HT1080 (cell line): ENCODE measurements around the gene DMD. TPM values are rescaled to one million over a fixed set of nuclear protein-coding genes. Genes with fewer than 3 reads are reported as not detected.

ENCODE experiments used
- DNase-seq: peaks from one replicate; pipeline ENCODE4 v3.0.0-alpha.2; 2015; ENCODE audit warnings: low read depth
- total RNA-seq: library from RNA; depleted of rRNA; stranded (reverse); fragments of >200 nt; shearing (Covaris generic); gene quantifications from 2 replicates; pipeline ENCODE4 v1.2.3, GENCODE V29; 2014

DMD gene
- total RNA-seq, 1 experiment from 2014 or later: 4.0 TPM

- no peak for DNase-seq
Measured at GRCh38 chrX:32514986-32515385, 696.4 kb downstream of the DMD start.

- DNase-seq: no peak
Measured at GRCh38 chrX:32501606-32502005, 709.7 kb downstream of the DMD start.

DNA sequence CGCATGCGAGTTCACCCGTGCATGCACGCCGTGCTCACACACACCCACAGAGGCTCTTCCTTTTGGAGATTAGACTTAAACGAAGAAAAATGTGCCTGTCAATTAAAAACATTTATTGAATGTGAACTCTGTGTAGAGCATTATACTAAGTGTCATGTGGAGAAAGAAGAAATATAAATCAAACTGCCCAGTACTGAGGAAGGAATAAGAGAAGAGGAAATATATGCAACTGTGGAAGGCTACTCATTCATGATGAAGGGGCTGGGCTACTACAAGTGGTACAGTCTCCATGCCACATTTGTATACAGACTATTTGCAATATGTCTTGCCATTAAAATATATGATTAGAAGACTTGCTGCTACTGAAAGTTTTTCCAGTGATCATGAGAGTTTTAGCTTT, 714.7 kb downstream of the DMD start:
- DNase-seq: no peak

GRCh38 chrX:32495855-32496254, 715.5 kb downstream of the DMD start:
- no peak for DNase-seq

GRCh38 chrX:32489125-32489524, 722.2 kb downstream of the DMD start:
- DNase-seq: no peak

- DNase-seq: no peak
Measured at GRCh38 chrX:32483534-32484136, 727.7 kb downstream of the DMD start.

- DNase-seq: no peak
Measured at GRCh38 chrX:32480019-32480418, 731.3 kb downstream of the DMD start.

DNA sequence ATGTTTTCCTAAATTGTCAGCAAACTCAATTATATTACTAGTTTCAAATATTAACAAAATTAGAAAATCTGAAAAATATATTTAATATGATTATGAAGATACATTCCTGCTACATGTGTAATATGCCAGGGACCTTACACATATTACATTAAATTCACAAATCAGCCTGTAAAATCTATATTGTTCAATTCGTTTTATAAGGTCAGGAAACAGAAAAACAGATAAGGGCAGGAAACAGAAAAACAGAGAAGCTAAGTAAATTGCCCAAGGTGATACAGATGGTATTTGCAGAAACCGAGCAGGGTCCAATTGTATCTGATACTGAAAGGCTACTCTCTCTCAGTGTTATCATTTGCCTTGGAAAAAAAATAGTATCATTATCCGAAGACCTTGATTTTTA, 739.0 kb downstream of the DMD start:
- no peak for DNase-seq

DNA sequence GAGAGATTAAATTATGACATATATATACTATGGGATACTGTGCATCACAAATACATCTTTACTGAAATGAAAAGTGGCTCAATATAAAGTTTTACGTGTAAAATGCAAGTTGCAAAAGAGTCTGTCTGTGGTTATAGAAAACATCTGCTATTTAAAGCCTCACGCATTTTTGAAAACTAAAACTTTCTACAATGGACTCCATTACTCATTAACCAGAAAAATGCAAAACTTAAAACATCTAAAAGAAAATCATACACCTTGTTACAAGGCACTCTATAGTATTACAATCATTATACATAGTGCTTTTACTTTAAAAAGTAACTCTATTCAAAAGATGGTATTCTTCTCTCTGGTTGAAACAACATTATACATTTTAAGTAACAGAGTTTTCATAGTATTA, 755.6 kb downstream of the DMD start:
- no peak for DNase-seq

DNA sequence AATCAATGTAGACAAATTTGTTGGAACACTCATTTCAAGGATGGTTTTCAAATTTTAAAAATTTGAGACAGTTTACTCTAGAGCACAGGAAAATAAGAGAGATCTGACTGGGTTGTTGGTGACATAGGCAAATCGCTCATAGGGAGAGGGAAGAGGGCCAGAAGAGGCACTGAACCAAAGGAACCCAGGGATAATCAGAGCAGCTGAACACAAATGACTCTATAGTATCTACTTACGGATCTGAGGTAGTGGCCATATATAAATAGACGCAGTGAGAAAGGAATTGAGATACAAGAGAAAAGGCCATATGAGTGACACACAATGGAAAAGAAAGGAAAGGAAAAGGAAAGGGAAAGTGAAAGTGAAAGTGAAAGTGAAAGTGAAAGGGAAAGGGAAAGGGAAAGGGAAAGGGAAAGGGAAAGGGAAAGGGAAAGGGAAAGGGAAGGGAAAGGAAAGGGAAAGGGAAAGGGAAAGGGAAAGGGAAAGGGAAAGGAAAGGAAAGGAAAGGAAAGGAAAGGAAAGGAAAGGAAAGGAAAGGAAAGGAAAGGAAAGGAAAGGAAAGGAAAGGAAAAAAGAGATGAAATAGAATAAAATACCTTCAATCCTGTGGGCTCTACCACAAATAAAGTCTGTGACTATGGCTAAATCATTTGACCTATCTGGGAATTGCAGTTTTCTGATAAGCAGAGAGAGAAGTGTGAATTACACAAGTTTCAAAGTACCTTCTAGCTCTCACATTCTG, 759.2 kb downstream of the DMD start:
- DNase-seq: no peak

DNA sequence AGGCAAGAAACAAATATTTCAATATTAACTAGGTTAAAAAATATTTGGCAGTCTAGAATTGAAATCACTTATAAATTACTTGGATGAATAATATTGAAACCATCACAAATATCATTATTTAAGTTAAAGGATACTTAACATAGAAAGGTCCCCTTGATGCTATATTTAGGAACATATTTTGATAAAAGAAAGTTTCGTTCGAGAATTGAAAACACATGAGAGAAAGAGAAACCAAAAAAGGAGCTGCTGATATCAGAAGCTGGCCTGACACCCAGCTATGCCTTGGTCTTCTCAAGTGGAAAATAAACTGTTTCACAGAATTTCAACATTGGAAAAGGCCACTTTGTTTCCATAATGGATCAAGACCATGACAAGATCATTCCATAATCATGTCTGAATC, 762.4 kb downstream of the DMD start:
- DNase-seq: no peak

DNA sequence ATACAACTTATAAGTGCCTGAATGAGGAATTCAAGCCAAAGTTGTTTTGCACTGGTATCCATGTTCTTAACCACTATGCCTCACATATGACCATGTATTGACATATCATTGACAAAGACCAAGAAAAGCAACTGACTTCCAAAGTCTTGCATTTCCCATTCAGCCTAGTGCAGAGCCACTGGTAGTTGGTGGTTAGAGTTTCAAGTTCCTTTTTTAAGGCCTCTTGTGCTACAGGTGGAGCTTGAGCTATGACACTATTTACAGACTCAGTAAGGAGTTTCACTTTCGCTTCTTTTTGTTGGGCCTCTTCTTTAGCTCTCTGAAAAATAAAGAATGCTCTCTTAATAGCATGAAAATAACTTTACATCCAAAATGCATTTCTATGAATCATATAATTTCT, 763.0 kb downstream of the DMD start:
- peak; percentile 15 for DNase-seq

DNA sequence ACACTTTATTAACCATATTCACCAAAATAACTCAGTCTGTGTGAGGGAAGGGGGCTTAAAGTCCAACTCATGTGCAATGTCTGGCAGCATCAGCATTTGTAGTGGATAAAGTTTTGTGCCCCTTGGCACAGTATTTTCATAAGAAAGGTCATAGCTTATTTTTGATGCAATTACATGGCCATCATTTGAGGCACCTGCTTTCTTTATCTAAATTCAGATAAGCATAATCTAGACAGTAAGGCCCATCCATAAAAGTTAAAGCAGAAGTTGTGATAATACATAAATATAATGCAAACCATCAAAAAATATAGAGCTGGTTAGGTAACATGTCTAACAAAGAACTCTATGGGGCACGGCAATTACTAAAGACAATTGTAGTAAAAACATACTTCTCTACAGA, 763.7 kb downstream of the DMD start:
- DNase-seq: no peak

DNA sequence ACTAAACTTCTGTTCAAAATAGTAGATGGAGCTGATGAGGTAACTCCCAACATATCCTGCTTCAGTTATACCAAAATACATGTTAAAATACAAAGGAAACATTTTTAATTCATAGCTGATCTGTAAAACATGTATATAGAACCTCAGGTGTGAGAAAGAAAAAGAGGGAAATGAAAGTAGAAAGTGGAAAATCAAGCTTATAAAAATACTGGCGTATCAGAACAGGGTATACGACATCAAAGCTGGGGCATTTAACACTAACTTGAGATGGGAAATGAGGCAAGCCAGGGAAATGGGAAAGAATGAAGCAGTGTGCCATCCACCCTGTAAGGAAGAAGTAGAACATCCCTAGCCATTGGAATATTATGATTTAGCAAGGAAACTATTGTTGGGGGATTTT, 767.5 kb downstream of the DMD start:
- DNase-seq: no peak

DNA sequence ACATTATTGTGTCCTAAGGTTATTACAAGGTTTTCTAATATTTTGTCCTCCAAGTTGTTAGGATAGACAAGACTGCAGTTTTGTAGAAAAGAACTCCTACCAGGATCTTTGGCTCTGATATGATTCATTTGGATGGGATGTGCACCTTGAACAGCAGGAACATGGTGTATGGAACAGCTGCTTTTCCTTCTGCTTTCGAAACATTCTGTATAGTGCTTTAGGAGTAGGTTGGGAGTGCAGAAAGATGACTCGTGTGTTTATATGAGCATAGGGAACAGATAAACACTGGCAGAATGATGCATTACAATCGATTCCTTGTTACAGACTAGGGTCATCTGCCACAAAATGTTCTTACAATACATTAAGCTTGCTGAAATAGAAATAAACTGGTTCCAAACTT, 790.1 kb downstream of the DMD start:
- no peak for DNase-seq

GRCh38 chrX:32408389-32408788, 803.0 kb downstream of the DMD start:
- DNase-seq: no peak

DNA sequence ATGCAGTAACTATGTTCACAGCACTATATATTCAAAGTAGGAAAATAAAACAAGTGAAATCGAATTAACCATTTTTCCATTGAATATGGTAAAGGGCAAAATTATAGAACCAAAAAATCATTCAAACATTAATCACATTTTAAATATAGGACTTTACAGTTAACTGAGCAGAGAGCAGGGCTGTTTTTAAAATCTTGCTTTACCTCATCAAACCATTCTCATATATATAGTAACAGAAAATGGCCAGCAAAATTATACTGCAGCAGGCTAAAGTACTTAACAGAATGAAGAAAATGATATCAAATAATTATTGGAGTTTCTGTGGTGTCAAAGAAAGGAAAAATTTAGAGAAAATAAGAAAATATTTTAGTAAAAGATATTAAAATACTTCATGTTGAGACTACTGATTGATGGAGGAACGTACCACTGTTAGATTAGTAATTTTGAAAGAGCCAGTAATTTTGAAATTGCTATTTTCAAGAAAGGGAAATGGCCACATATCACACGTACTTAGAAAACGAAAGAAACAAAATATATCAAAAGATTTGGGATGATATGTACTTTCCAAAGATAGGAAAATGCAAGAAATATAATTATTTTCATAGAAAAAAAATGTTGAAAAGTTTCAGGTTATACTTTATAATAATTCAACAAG, 813.7 kb downstream of the DMD start:
- DNase-seq: no peak

DNA sequence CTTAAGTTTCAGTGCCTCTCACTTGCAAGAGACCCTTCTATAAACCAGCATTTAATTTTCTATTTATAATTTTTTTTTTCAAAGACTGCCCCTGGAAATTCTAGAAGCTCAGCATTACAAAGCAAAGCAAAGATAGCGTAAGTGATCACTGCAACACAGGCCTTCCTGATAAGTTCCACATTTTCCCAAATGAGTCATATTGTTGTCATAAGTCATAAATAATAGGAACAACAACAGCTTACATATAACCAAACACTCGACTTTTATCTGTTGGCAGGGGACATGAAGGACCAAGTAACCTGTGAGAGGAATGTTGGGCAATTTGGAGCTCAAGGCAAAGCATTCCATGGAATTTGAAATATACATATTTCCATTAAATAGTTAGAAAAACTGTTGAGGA, 815.5 kb downstream of the DMD start:
- DNase-seq: no peak

DNA sequence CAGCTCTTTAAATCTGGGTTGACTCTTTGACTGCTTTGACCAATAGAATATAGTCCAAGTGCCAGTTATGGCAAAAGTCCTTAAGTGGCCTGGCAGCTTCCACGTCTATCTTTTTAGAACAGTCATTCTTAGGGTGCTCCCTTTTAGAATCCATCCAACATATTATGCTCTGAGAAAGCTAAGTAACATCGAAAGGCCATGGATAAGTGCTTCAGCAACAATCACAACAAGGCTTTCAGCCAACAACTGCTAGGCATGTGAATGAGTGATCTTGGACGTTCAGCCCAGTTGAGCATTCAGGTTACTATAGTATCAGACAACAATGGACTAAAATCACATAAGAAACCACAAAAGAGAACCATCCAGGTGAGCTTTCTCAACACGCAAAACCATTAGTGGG, 818.7 kb downstream of the DMD start:
- DNase-seq: no peak

DNA sequence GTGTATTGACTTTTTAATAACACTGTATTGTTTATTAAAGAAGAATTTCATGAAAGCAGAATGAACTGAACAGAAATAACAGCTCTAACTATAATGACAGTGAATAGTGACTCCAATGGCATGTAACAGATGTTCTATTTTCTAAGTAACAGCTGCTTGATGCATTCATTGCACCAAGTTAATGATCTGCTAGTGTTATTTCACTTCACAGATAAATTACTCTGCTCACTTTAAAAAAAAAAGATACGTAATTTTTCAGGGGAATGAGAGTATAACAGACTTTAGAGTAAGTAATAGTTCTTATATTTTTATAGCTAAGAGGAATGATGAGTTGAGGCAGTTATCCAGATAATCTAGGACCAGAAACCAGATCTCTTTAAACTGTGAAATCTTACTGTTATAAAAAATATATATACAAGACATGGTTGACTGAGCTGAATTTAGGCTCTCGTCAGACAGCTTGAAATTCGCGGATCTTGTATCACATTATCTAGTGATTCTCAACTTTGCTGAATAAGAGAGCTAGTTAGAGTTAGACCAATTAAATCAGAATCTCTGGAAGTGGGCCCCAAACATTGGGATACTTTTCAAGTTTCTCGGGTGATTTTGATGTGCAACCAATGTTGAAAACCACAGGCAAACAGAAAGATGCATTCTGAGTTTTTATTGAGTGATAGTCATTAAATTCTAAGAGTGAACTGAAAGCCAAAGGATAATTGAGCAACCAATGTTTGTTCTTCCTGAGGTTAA, 840.7 kb downstream of the DMD start:
- no peak for DNase-seq

GRCh38 chrX:32293962-32294700, 917.2 kb downstream of the DMD start:
- no peak for DNase-seq
